HG02885 (cell line): ENCODE results near the gene EFCAB14.
"Not testable (repeated sequence)": the region's sequence is repeated elsewhere in the genome, so short reads cannot be mapped to it uniquely, and the experiment has no call there.

Experiments
- ATAC-seq: cut with Tn5 transposase; IDR thresholded peaks from one replicate; pipeline ENCODE4 v1.9.1; 2021; ENCODE audit warnings: mild to moderate bottlenecking; ENCODE audit not compliant: unreplicated experiment, poor library complexity

EFCAB14 gene

GRCh38 chr1:46687921-46688509 is 30.9 kb downstream of the EFCAB14 start:
- no peak for ATAC-seq

DNA sequence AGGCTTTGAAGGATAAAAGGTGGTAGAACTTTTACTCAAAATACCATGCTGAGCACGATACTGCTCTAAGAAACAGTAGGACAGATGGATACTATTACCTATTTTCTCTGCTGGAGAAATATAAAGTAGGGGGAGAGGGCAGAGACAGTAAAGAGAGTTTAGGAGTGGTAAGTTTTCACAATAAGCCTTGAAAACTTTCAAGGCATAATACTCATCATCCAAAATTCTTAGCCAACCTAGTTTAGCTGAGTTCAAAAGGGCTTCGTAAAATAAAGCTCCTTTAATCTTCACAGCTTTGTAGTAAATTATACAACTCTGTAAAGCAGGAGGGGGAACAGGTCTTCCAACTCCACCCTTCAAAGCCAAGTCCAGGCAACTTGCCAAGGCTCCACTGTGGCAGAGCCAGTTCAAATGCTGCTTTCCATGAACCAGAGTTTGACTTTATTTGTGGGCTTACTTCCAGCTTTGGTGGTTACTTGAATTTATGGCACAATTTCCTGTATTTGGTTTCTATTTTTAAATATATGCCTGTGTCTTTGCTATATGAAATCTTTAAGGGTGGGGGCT is 31.7 kb downstream of the EFCAB14 start:
- no peak for ATAC-seq

DNA sequence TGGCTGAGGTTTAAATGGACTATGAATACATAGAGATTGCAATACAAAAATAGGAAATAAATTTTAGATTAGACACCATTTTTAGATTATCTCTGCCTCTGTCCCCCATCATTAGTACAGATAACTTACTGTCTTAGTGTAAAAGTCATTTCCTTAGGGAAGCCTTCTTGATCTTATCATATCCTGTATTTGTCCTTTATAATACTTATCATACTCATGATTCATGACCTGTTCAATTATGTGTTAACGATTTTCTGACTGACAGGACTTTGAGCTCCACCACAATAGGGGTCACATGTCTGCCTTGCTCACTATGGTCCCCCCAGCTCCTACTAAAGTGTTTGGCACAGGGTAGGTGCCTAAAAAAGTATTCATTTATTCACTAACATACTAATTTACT is 32.7 kb downstream of the EFCAB14 start:
- ATAC-seq: no peak

DNA sequence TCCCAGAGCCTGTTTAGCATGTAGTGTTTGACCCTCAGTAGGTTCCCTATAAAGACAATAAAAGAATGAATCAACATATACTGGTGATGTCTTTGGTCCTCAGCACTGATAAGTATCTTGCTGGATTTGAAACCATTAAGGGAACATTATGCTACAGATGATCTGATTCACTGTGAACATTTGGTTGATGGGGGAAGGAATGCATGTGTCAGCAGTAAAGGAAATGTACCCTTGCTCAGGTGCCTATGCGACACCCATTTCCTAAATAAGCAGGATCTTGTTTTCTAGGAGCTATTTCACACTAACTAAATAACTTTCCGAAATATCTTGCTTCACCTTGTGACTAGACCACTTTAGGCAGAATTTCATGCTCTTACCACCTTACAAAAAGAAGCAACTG is 34.2 kb downstream of the EFCAB14 start:
- ATAC-seq: no peak

- no peak for ATAC-seq
Observed at GRCh38 chr1:46682064-46682463, 36.9 kb downstream of the EFCAB14 start.

DNA sequence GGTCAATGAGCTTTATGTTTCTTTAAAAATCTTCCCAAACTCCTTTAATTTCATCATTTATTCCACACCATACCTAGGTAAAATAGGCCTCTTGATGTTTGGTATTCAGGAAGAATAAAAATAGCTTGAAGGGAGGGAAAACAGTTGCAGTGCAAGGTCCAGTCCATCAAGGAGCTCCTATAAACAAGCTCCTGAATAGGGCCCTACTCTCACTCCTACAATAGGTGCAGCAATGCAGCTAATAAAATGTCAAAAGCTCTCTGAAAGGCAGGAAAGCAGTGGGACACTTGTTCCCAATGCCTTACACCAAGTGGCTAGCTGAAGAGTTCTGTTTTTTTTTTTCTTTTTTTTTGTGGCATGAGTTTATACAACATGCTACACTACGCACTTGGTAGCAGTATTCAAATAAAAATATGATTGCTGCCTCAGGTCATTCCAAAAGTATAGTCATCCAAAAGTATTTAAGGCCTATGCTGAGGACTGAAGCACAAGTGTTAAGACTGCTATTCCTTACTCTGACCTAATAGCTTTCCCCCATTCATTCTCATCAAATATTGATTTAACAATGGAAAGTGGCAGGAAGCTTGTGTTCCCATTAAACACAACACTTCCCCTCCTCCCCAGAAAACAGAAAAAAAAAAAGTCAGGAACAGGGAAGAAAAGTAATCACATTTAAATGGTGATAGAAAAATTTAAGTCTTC is 37.4 kb downstream of the EFCAB14 start:
- no peak for ATAC-seq

DNA sequence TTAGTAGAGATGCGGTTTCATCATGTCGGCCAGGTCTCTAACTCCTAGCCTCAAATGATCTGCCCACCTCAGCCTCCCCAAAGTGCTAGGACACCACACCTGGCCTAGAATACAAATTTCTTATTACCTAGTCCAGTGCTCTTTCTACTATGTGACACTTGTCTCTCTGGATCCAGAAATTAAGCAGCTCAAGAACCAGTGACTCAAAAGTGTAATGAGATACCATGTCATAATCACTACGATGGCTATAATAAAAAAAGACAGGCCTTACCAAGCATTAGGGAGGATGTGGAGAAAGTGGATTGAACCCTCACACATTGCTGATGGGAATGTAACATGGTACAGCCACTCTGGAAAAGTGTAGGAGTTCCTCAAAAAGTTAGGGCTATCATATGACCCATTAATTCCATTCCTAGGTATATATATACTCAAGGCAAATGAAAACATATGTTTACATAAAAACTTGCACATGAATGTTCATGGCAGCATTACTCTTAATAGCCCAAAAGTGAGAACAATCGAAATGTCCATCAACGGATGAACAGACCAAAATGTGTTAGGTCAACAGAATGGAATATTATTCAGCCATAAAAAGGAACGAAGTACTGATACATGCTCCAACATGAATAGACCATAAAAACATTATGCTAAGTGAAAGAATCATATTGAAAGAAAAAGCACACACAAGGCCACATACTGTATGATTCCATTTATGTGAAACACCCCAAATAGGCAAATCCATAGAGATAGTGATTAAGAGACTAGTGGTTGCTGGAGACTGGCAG is 38.9 kb downstream of the EFCAB14 start:
- ATAC-seq: no peak

DNA sequence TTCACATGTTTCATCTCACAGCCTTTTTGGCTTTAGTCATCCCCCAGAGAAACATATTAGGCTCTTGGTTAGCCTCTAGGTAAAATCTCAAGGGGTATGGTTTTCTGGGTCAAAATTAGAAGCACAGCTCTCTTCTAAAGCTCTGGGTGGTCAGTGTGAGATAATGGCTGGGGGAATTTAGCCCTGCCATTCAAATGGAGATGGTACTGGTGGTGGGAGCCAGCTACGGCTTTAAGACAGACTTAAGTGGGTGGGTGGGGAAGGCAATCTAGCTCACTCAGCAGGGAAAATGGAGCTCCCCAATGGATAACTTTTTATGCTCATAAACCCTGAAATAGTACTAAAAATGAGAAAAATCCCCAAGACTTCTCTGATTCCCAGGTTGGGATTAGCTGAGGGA is 41.6 kb downstream of the EFCAB14 start:
- ATAC-seq: no peak

GRCh38 chr1:46676531-46676930 is 42.4 kb downstream of the EFCAB14 start:
- ATAC-seq: no peak

- no peak for ATAC-seq
Observed at GRCh38 chr1:46675549-46676314, 43.2 kb downstream of the EFCAB14 start.

- no peak for ATAC-seq
Observed at GRCh38 chr1:46673749-46674182, 45.1 kb downstream of the EFCAB14 start.

GRCh38 chr1:46672696-46673095 is 46.2 kb downstream of the EFCAB14 start:
- no peak for ATAC-seq

- ATAC-seq: no peak
Observed at GRCh38 chr1:46671554-46671953, 47.4 kb downstream of the EFCAB14 start, which contains the start of gene TEX38. TSS of gene TEX38 (plus strand) at chr1:46671854. CDS start at chr1:46671935, 81 bp downstream.

- no peak for ATAC-seq
Observed at GRCh38 chr1:46670134-46670533, 48.8 kb downstream of the EFCAB14 start.

DNA sequence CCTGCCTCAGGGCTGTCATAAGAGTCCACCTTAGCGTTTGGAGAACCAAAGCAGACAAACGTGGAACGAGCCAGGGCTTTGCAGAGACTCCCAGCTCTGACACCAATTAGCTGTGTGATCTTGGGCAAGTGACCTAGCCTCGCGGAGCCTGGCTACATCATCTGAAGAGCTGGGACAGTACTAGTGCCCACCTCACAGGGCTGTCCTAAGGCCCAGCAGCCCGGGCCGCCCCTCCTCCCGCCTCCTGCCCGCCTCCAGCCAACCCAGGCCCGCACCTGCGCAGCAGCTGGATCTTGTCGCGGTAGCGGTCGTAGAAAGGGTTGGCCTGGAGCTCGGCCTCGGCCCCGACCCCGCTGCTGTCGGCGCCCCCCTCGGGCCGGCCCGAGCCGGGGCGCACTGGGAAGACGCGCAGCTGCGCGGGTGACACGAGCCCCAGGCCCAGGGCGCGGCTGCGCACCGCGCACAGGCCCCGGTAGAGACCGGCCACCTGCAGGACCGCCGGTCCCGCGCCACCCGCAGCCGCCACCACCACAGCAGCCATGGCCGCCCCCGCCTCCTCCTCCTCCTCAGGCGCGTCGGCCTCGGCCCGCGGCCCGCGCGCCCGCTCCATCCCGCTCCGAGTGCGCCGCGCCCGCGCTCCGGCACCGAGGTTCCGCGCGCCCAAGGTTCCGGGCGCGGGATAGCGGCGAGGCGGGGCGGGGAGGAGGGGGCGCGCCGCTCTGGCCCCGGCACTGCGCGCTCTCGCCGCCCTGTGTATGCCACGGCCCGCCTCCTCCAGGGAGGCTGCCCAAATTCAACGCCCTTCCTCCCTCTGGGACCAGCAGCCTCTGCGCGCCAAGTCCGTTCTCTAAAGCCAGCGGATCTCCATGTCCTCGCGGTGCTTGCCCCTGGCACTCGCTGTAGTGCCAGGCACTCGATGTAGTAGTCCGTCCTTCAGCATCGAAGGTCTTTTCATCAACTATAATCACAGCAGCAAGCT is 50.8 kb downstream of the EFCAB14 start, which contains the start of gene ATPAF1:
Gene ATPAF1 (minus strand): TSS at position 583 of the 979 bp plus-strand sequence. CDS start 42 bp downstream, at position 541.
- ATAC-seq: peak; percentile 84

GRCh38 chr1:46665983-46666382 is 52.9 kb downstream of the EFCAB14 start:
- no peak for ATAC-seq

GRCh38 chr1:46662919-46663318 is 56.0 kb downstream of the EFCAB14 start:
- ATAC-seq: not testable (repeated sequence)

DNA sequence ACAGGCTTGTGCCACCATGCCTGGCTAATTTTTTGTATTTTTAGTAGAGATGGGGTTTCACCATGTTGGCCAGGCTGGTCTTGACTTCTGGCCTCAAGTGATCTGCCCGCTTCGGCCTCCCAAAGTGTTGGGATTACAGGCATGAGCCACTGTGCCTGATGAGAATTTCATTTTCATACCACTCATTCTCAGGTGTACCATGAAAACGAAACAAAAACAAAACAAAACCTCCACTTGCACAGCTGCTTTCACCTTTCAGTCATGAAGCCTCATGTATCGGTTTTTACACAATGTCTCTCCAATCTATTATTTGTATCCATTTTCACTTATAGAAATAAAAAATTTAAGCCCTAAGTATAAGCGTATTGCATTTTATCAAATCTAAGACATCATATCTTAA is 58.8 kb downstream of the EFCAB14 start:
- ATAC-seq: peak; percentile 81

GRCh38 chr1:46659307-46659870 is 59.5 kb downstream of the EFCAB14 start:
- ATAC-seq: no peak
